Cerebellar cortex (tissue), 1 donor: ENCODE measurements around the gene LARGE1.

Experiments used
- DNase-seq: peaks from one replicate; pipeline ENCODE4 v3.0.0-alpha.2; 2015; ENCODE audit warnings: low spot score

LARGE1 gene

GRCh38 chr22:33232071-33232470 is 688.2 kb downstream of the LARGE1 start:
- DNase-seq = no peak

- no peak for DNase-seq
Measured at GRCh38 chr22:33227791-33228190, 692.5 kb downstream of the LARGE1 start.

GRCh38 chr22:33224841-33225240 is 695.4 kb downstream of the LARGE1 start:
- DNase-seq = no peak
